ENCODE measurements around the gene UTP18.

Gene UTP18

DNA sequence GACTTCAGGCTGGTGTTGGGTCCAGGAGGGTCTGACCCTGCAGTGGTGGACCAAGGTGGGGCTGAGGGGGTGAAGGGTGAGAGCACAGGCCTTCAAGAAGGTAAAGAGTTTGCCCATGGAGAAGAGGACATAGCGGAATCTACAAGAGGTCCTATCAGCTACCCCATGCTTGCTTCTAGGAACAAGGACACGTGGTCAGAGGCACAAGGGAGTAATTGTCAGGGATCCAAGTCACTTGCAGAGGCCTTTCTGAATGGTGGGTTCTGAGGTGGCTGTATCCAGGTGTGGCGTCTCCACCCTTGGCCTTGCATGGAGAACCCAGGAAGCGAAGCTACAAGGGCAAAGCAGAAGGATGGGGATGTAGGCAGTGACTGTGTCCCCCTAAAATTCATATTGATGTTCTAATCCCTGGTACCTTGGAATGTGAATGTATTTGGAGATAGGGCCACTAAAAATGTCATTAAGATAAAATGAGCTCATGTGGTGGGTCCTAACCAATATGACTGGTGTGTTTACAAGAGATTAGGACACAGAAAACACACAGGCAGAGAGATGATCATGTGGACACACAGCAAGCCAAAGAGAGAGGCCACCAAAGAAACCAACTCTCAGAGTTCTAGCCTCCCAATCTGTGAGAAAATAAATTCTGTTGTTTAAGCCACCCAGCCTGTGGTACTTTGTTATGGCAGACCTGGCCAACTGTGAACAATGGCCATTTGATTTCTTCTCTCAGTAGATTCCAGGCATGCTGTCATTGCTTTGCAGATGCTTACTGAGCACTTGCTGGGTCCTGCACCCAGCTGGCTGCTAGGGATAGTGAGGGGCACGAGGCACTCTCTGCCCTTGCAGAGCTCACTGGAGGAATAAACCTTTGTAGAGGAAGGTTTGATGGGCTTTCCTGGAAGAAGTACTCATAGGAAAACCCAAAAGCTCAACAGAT is 75.8 kb downstream of the UTP18 start:
- no peak for DNase-seq

DNA sequence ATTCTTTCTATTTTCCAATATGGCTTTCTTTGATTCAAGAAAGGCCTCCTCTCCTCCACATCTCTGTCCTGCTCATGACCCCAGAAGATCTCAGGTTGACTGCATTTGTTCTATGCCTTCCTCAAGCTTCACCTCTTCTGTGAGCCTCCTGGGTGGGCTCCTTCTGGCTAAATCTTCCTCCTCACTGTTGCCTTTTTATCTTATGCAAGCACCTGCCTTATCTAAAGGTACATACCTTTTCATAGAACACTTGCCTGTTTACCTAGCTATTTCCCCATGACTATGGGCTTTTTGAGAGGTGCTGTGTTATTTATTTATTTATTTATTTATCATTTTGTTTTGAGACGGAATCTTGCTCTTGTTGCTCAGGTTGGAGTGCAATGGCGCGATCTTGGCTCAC is 81.1 kb downstream of the UTP18 start:
- DNase-seq, result no peak

DNA sequence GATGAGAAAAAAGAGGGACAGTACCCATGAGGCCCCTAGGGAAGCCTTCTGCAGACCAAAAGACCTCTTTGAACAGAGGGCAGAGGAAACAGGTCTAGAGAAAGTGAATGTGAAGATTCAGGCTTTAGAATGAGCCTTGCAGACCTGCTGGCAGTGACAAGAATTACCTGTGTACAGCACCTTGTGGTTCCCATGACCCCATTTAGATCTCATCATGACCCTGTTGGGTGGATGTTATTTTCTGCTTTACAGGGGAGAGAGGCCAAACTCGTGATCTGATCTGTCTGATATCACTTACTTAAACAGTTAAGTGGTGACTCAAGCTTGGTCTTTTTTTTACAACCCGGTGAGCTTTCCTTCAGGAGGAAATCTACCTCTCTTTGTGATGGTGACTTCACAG is 81.9 kb downstream of the UTP18 start:
- DNase-seq, result peak; percentile 74

DNA sequence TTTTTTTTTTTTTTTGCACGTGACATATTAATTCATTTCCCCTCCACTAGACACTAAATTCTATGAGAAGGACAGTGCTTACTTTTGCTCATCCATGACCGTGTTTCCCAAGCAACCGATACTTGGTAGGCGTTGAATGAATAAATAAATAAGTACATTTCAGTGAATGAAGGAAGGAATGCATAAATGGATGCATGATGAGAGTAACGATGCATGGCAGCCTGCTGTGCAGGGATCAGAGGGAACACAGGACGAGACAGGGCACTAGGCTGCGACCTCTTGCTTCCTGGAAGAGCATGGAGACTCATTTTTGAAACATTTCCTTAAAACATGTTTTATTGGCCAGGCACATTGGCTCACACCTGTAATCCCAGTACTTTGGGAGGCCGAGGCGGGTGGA is 84.2 kb downstream of the UTP18 start:
- no peak for DNase-seq

DNA sequence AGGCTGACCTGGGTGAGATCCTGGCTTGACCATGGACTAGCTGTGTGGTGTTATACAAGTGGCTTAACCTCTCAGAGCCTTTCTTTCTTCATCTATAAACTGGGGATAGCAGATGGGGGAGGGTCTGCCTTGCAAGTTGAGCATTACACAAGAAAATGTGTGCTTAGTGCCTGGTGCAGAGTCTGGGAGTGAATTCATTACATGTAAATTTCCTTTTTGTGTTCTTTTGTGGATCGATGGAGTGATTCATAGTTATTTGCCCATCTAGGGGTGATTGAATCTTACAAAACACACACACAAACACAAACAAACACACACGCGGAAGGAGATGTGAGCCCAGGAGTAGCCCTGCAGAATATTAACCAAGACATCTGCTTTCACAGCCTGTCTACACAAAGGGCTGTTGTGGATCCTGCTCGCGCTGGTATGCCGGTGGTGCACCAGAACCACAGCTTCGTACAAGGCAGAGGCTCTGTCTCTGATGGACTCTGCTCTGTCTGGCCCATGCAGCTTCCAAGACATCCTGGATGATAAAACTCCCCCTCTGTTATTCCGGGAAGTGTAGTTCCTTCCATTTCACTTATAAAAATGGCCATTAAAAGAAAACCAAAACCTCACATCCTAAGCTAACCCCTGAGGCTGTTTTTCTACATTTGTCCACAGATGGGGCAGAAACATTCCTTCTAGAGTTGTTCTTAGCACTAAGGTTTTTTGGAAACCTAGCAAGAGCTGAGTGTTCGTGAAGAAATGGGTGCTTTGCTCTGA is 86.1 kb downstream of the UTP18 start:
- peak; percentile 77 for DNase-seq
